HG03571 (cell line): Measurements from ENCODE around the gene BCO2.
A peak's percentile ranks its signal among the peaks of the same experiment; 100 is the strongest.

Experiments
- ATAC-seq: cut with Tn5 transposase; IDR thresholded peaks from one replicate; pipeline ENCODE4 v1.9.1; 2021; ENCODE audit not compliant: unreplicated experiment

BCO2 gene

GRCh38 chr11:112213753-112214152, 38.4 kb downstream of the BCO2 start:
- ATAC-seq: no peak

GRCh38 chr11:112215621-112216020, 40.3 kb downstream of the BCO2 start:
- no peak for ATAC-seq

- ATAC-seq: no peak
Observed at GRCh38 chr11:112216561-112217105, 41.3 kb downstream of the BCO2 start.

- peak; percentile 96 for ATAC-seq
Observed at GRCh38 chr11:112219476-112220232, 44.3 kb downstream of the BCO2 start.

- no peak for ATAC-seq
Observed at GRCh38 chr11:112221274-112221835, 46.0 kb downstream of the BCO2 start.

- ATAC-seq: no peak
Observed at GRCh38 chr11:112222303-112222702, 47.0 kb downstream of the BCO2 start.

- no peak for ATAC-seq
Observed at GRCh38 chr11:112223121-112223520, 47.8 kb downstream of the BCO2 start.

- ATAC-seq: no peak
Observed at GRCh38 chr11:112223754-112224532, 48.6 kb downstream of the BCO2 start.

- ATAC-seq: no peak
Observed at GRCh38 chr11:112225753-112226061, 50.4 kb downstream of the BCO2 start.

GRCh38 chr11:112226062-112226830, 50.9 kb downstream of the BCO2 start, which contains the start of gene PTS:
TSS of gene PTS (plus strand) at chr11:112226428. CDS start at chr11:112226444, 16 bp downstream.
- peak; percentile 96 for ATAC-seq

GRCh38 chr11:112226831-112227401, 51.6 kb downstream of the BCO2 start:
- ATAC-seq: peak; percentile 45

- no peak for ATAC-seq
Observed at GRCh38 chr11:112227471-112227870, 52.2 kb downstream of the BCO2 start.

- ATAC-seq: no peak
Observed at GRCh38 chr11:112228706-112229105, 53.4 kb downstream of the BCO2 start.

- no peak for ATAC-seq
Observed at GRCh38 chr11:112229159-112229558, 53.8 kb downstream of the BCO2 start.

- ATAC-seq: no peak
Observed at GRCh38 chr11:112229746-112230433, 54.6 kb downstream of the BCO2 start.

GRCh38 chr11:112231952-112232351, 56.6 kb downstream of the BCO2 start:
- ATAC-seq: no peak

GRCh38 chr11:112235750-112236390, 60.6 kb downstream of the BCO2 start:
- peak; percentile 53 for ATAC-seq

- no peak for ATAC-seq
Observed at GRCh38 chr11:112237451-112237850, 62.1 kb downstream of the BCO2 start.

- ATAC-seq: no peak
Observed at GRCh38 chr11:112238041-112238440, 62.7 kb downstream of the BCO2 start.

GRCh38 chr11:112241486-112241885, 66.2 kb downstream of the BCO2 start:
- ATAC-seq: no peak
